Ovary (tissue), 3 donors: ENCODE measurements around the gene SNRNP48.

Experiments used
- CTCF ChIP-seq, 3 donors: fragments of 450-650 bp in 2 of 3; fragments of 200-600 bp in 1 of 3; IDR thresholded peaks; one replicate each; pipeline versions ENCODE4 v1.5.1 to v1.8.0; 2016 to 2022; ENCODE audit warnings: antibody characterized with exemption in 3 of 3, mild to moderate bottlenecking in 1 of 3
- POLR2A ChIP-seq: fragments of 450-650 bp; IDR thresholded peaks from one replicate; pipeline ENCODE4 v1.6.1; 2017; ENCODE audit warnings: antibody characterized with exemption, mild to moderate bottlenecking, moderate library complexity
- donor health status: DM: no; HTN: no; CAD: no.

DNA sequence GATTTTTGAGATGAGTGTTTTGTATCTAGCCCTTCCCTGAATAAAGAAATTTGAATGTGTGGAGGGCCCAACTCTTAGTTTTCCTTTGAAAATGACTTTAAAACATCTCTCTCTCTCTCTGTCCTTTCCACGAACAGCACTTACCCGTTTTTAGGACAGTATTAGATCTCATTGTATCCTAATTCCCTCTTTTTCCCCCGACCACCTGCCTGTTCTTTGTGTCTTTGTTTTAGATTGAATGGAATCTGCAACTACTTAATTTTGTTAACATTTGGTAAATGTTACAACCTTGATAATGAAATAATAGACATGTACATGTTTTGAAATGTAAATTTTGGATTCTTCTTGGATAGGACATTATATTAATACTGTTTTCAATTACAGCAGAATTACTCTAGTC, 45.4 kb upstream of the SNRNP48 start:
- TF ChIP-seq CTCF (IDR thresholded peaks at IDR 0.05) (no peak), POLR2A (no peak)
